K562 (cell line): ENCODE data around the gene CALU. TPM values are rescaled to one million over a fixed set of nuclear protein-coding genes. Genes with fewer than 3 reads are reported as not detected.

Experiments
- CBFA2T2 ChIP-seq: fragments of 450-650 bp; conservative IDR thresholded peaks from 2 replicates; pipeline ENCODE4 v1.6.1; 2017; ENCODE audit warnings: mild to moderate bottlenecking
- CHAMP1 ChIP-seq: fragments of 450-650 bp; IDR thresholded peaks from 2 replicates; pipeline ENCODE4 v1.6.1; 2016; ENCODE audit warnings: mild to moderate bottlenecking
- DMBX1 ChIP-seq: fragments of 250-450 bp; sonication (Bioruptor Pico); IDR thresholded peaks from 2 replicates; pipeline ENCODE4 v1.8.0; 2022; ENCODE audit warnings: inconsistent platforms, mild to moderate bottlenecking, moderate library complexity, borderline replicate concordance
- HDGF ChIP-seq: fragments of 450-650 bp; IDR thresholded peaks from 2 replicates; pipeline ENCODE4 v1.6.1; 2016
- KDM2B ChIP-seq: fragments of 250-450 bp; sonication (Bioruptor Pico); IDR thresholded peaks from 2 replicates; pipeline ENCODE4 v1.8.0; 2021; ENCODE audit warnings: mild to moderate bottlenecking, moderate library complexity
- NCOA1 ChIP-seq: fragments of 450-650 bp; IDR thresholded peaks from 2 replicates; pipeline ENCODE4 v1.6.1; 2016; ENCODE audit warnings: low read depth
- PPARD ChIP-seq: fragments of 250-450 bp; sonication (Bioruptor Pico); IDR thresholded peaks from 2 replicates; pipeline ENCODE4 v1.8.0; 2022; ENCODE audit warnings: inconsistent platforms, mild to moderate bottlenecking, moderate library complexity
- PURB ChIP-seq: sonication (generic); formaldehyde crosslinking; IDR thresholded peaks from 2 replicates; pipeline ENCODE4 v1.9.0; 2021; ENCODE audit warnings: low read depth, mild to moderate bottlenecking, missing genetic modification reagents
- SMAD1 ChIP-seq: fragments of 150-350 bp; IDR thresholded peaks from 2 replicates; pipeline ENCODE4 v1.6.1; 2014; ENCODE audit warnings: low read length, low read depth; ENCODE audit not compliant: partially characterized antibody
- SP1 ChIP-seq: sonication (generic); formaldehyde crosslinking; IDR thresholded peaks from 2 replicates; pipeline ENCODE4 v1.8.1; 2022; ENCODE audit warnings: mild to moderate bottlenecking, missing genetic modification reagents
- SPI1 ChIP-seq: IDR thresholded peaks from 2 replicates; pipeline ENCODE4 v1.6.1; 2011; ENCODE audit warnings: low read depth, low read length, control low read depth, borderline replicate concordance
- SUPT5H ChIP-seq: fragments of 450-650 bp; IDR thresholded peaks from 2 replicates; pipeline ENCODE4 v1.6.1; 2016
- TRIM24 ChIP-seq, 2 experiments: fragments of 450-650 bp; IDR thresholded peaks; 2 replicates each; pipeline ENCODE4 v1.6.1; 2016
- ZBTB12 ChIP-seq: fragments of 250-450 bp; sonication (Bioruptor Pico); IDR thresholded peaks from 2 replicates; pipeline ENCODE4 v1.4.0; 2020
- ZNF175 ChIP-seq: fragments of 200-800 bp; sonication (Bioruptor generic); IDR thresholded peaks from 2 replicates; pipeline ENCODE4 v1.6.1; 2016; ENCODE audit warnings: low read depth, mild to moderate bottlenecking, missing genetic modification characterization, missing compliant biosample characterization
- ZNF280A ChIP-seq: fragments of 450-650 bp; IDR thresholded peaks from 2 replicates; pipeline ENCODE4 v1.6.1; 2018; ENCODE audit warnings: mild to moderate bottlenecking, low read depth; ENCODE audit not compliant: partially characterized antibody
- ZNF592 ChIP-seq: fragments of 450-650 bp; IDR thresholded peaks from 2 replicates; pipeline ENCODE4 v1.6.1; 2017; ENCODE audit warnings: antibody characterized with exemption, mild to moderate bottlenecking
- ZSCAN32 ChIP-seq: fragments of 450-650 bp; formaldehyde crosslinking; IDR thresholded peaks from 2 replicates; pipeline ENCODE4 v1.4.0; 2020; ENCODE audit warnings: mild to moderate bottlenecking, moderate library complexity
- polyA plus RNA-seq, 8 experiments: library from polyadenylated mRNA; depleted of rRNA in 4 of 8; stranded (reverse) in 5 of 8; unstranded in 3 of 8; fragments of >200 nt; fragmentation: Nextera tagmentation in 2 of 8; fragmentation: Illumina TruSeq in 1 of 8; extraction: Ambion mirVana in 2 of 8; extraction: Trizol in 1 of 8; gene quantifications; 2 replicates each; pipeline versions ENCODE4 v1.2.1 to v1.2.3, GENCODE V29; 2011 to 2014; ENCODE audit warnings: inconsistent platforms in 1 of 8, missing spikeins in 1 of 8
- total RNA-seq, 7 experiments: library from RNA; depleted of rRNA in 6 of 7; stranded (reverse); fragments of >200 nt in 6 of 7; fragmentation: Illumina TruSeq in 2 of 7; extraction: Trizol in 2 of 7; gene quantifications; 2 replicates each; pipeline versions ENCODE4 v1.2.1 to v1.2.3, GENCODE V29; 2011 to 2021; ENCODE audit warnings: low replicate concordance in 1 of 7

CALU gene
- total and polyA plus RNA-seq, 9 of the 15 experiments (the other 6 are each of a cell fraction or from before 2014, with no cell fraction given), result 166 to 286 (median 215) TPM

GRCh38 chr7:128812514-128813168 lies 73.5 kb downstream of the CALU start (continued):
- TF ChIP-seq DMBX1 (CRISPR knock-in tag) (0 out of 2 replicates have a peak, but pooled peaks have one; percentile 31), ZBTB12 (CRISPR knock-in tag) (no peak), CHAMP1 (no peak), SMAD1 (no peak), SPI1 (peak; percentile 89), ZSCAN32 (no peak), CBFA2T2 (peak; percentile 92), SUPT5H (0 out of 2 replicates have a peak, but pooled peaks have one; percentile 22), ZNF592 (peak; percentile 43; the same call in 1 of the 2 replicates), NCOA1 (no peak), TRIM24 (IDR thresholded peaks at IDR 0.05) (peak; percentile 92 to 94), SP1 (CRISPR knock-in tag) (no peak; the same call in 1 of the 2 replicates), KDM2B (no peak), PURB (CRISPR knock-in tag) (no peak), PPARD (CRISPR knock-in tag) (no peak), HDGF (no peak), ZNF280A (no peak), ZNF175 (CRISPR knock-in tag) (no peak)
